Activated CD4-positive, alpha-beta T cell treated with anti-CD3 and anti-CD28 coated beads, Interleukin-2, Interleukin-6, amounts not matched to agents 100 ng/mL and 50 ng/mL, durations not matched to agents 16 hours and 8 hours (primary cell): ENCODE data around the gene EYA4.

Source experiments
- DNase-seq: peaks from one replicate; pipeline ENCODE4 v3.0.0-alpha.2; 2020

The EYA4 gene

GRCh38 chr6:133410638-133411435, 169.7 kb downstream of the EYA4 start:
- no peak for DNase-seq

GRCh38 chr6:133411757-133412156, 170.6 kb downstream of the EYA4 start:
- no peak for DNase-seq

- DNase-seq, result no peak
These were observed 174.1 kb downstream of the EYA4 start for GRCh38 chr6:133415262-133415661.

- no peak for DNase-seq
These were observed 177.0 kb downstream of the EYA4 start for GRCh38 chr6:133418108-133418507.

- DNase-seq, result no peak
These were observed 182.1 kb downstream of the EYA4 start for GRCh38 chr6:133423242-133423641.

- no peak for DNase-seq
These were observed 183.2 kb downstream of the EYA4 start for GRCh38 chr6:133424359-133424758.

GRCh38 chr6:133426038-133426437, 184.9 kb downstream of the EYA4 start:
- DNase-seq, result no peak

- no peak for DNase-seq
These were observed 187.1 kb downstream of the EYA4 start for GRCh38 chr6:133428295-133428694.

GRCh38 chr6:133430530-133430929, 189.4 kb downstream of the EYA4 start:
- no peak for DNase-seq

- DNase-seq, result no peak
These were observed 189.9 kb downstream of the EYA4 start for GRCh38 chr6:133431031-133431430.

- DNase-seq, result no peak
These were observed 191.1 kb downstream of the EYA4 start for GRCh38 chr6:133432021-133432989.

- DNase-seq, result no peak
These were observed 194.0 kb downstream of the EYA4 start for GRCh38 chr6:133435065-133435728.

GRCh38 chr6:133436652-133437051, 195.5 kb downstream of the EYA4 start:
- no peak for DNase-seq

- no peak for DNase-seq
These were observed 200.3 kb downstream of the EYA4 start for GRCh38 chr6:133441491-133441890.

- DNase-seq, result no peak
These were observed 205.6 kb downstream of the EYA4 start for GRCh38 chr6:133446789-133447188.

GRCh38 chr6:133447924-133448323, 206.8 kb downstream of the EYA4 start:
- no peak for DNase-seq

- no peak for DNase-seq
These were observed 215.3 kb downstream of the EYA4 start for GRCh38 chr6:133456439-133456838.

GRCh38 chr6:133456944-133457343, 215.8 kb downstream of the EYA4 start:
- no peak for DNase-seq

GRCh38 chr6:133460101-133460500, 218.9 kb downstream of the EYA4 start:
- no peak for DNase-seq

GRCh38 chr6:133463790-133464189, 222.6 kb downstream of the EYA4 start:
- DNase-seq, result no peak

GRCh38 chr6:133466680-133467079, 225.5 kb downstream of the EYA4 start:
- DNase-seq, result no peak

GRCh38 chr6:133467231-133467981, 226.2 kb downstream of the EYA4 start:
- no peak for DNase-seq

GRCh38 chr6:133467982-133468380, 226.8 kb downstream of the EYA4 start:
- no peak for DNase-seq
